Effector CD4-positive, alpha-beta T cell (primary cell): ENCODE results near the gene KIFC3.
"Not testable (repeated sequence)": the region's sequence is repeated elsewhere in the genome, so short reads cannot be mapped to it uniquely, and the experiment has no call there.

ENCODE experiments used
- DNase-seq: peaks from one replicate; pipeline ENCODE4 v3.0.0-alpha.2; 2020

KIFC3 gene

GRCh38 chr16:57752581-57753447 lies 49.5 kb downstream of the KIFC3 start:
- DNase-seq, result no peak

GRCh38 chr16:57752203-57752580 lies 50.1 kb downstream of the KIFC3 start:
- no peak for DNase-seq

GRCh38 chr16:57751539-57752202 lies 50.6 kb downstream of the KIFC3 start:
- no peak for DNase-seq

- DNase-seq, result no peak
Measured at GRCh38 chr16:57750796-57751538, 51.3 kb downstream of the KIFC3 start.

- DNase-seq, result no peak
Measured at GRCh38 chr16:57749856-57750452, 52.3 kb downstream of the KIFC3 start.

- DNase-seq, result no peak
Measured at GRCh38 chr16:57749101-57749692, 53.1 kb downstream of the KIFC3 start.

- no peak for DNase-seq
Measured at GRCh38 chr16:57748596-57748995, 53.7 kb downstream of the KIFC3 start.

GRCh38 chr16:57747996-57748395 lies 54.3 kb downstream of the KIFC3 start:
- DNase-seq, result no peak

- no peak for DNase-seq
Measured at GRCh38 chr16:57747496-57747895, 54.8 kb downstream of the KIFC3 start.

GRCh38 chr16:57747091-57747490 lies 55.2 kb downstream of the KIFC3 start:
- no peak for DNase-seq

GRCh38 chr16:57746316-57746715 lies 56.0 kb downstream of the KIFC3 start:
- not testable (repeated sequence) for DNase-seq

- no peak for DNase-seq
Measured at GRCh38 chr16:57745768-57746167, 56.5 kb downstream of the KIFC3 start.

GRCh38 chr16:57744642-57744903 lies 57.7 kb downstream of the KIFC3 start:
- no peak for DNase-seq

- no peak for DNase-seq
Measured at GRCh38 chr16:57743886-57744641, 58.2 kb downstream of the KIFC3 start.

- no peak for DNase-seq
Measured at GRCh38 chr16:57743458-57743857, 58.8 kb downstream of the KIFC3 start.

GRCh38 chr16:57742543-57742942 lies 59.7 kb downstream of the KIFC3 start:
- no peak for DNase-seq

GRCh38 chr16:57741660-57742191 lies 60.6 kb downstream of the KIFC3 start:
- DNase-seq, result no peak

GRCh38 chr16:57740423-57741071 lies 61.7 kb downstream of the KIFC3 start:
- DNase-seq, result no peak

GRCh38 chr16:57739756-57740422 lies 62.4 kb downstream of the KIFC3 start:
- no peak for DNase-seq

- no peak for DNase-seq
Measured at GRCh38 chr16:57738844-57739243, 63.4 kb downstream of the KIFC3 start.
